Activated naive CD4-positive, alpha-beta T cell treated with Interleukin-2 at 50 U/mL for 16 hours (primary cell): Measurements from ENCODE around the gene MIF4GD.
"Not testable (repeated sequence)": the region's sequence is repeated elsewhere in the genome, so short reads cannot be mapped to it uniquely, and the experiment has no call there.

ENCODE experiments used
- DNase-seq: peaks from one replicate; pipeline ENCODE4 v3.0.0-alpha.2; 2020

MIF4GD gene, protein sequence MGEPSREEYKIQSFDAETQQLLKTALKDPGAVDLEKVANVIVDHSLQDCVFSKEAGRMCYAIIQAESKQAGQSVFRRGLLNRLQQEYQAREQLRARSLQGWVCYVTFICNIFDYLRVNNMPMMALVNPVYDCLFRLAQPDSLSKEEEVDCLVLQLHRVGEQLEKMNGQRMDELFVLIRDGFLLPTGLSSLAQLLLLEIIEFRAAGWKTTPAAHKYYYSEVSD

DNA sequence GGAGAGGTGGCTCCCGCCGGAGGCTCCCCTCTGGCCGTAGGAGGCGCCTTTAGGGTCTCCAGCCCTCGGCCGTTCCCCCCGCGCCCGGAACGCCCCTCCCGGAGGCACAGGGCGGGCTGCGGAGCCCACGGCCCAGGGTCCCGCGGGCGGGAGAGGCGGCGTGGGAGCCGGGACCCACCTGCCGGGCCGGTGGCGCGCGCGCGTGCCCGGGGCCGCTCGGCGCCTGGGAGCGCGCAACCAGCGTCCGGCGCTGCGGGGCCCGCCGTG lies at the start of gene MIF4GD:
MIF4GD (minus strand) TSS at position 266 of the 267 bp plus-strand sequence. CDS start 1,036 bp downstream, outside the sequence.
- DNase-seq, result no peak

DNA sequence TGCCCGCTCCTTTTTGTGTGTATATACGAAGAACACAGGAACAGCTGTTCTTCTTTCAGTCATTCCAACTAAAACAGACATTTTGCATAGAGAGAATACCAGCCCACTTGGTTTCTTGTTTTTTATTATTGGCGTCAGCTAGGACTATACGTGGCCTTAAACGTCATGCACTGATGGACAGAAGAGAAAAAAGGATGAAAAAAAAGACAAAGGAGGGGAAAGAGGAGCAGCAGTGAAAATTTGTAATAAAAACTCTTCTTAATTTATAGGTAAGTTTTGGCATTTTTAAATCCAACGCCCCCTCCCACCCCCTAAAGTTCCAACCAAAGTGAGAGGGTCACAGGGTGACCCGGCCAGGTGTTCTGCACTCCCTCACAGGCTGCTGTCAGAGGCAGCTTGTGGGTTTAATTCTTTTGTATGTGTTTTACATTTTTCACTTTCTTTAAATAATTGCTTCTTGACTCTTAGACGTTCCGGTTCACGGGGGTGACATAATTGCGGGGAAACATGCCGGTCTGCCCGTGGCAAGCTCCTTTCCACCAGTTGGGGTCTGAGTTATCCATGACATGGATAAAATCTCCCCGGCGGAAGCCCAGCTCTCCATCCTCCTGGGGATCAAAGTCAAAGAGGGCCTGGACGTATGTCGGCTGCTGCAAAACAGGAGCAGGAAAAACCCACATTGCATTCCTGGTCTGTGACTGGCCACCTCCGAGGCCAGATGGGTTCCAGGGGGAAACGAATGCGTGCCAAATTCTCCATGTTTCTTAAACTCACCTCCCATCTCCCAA lies 49.1 kb upstream of the MIF4GD start:
- DNase-seq, result no peak

DNA sequence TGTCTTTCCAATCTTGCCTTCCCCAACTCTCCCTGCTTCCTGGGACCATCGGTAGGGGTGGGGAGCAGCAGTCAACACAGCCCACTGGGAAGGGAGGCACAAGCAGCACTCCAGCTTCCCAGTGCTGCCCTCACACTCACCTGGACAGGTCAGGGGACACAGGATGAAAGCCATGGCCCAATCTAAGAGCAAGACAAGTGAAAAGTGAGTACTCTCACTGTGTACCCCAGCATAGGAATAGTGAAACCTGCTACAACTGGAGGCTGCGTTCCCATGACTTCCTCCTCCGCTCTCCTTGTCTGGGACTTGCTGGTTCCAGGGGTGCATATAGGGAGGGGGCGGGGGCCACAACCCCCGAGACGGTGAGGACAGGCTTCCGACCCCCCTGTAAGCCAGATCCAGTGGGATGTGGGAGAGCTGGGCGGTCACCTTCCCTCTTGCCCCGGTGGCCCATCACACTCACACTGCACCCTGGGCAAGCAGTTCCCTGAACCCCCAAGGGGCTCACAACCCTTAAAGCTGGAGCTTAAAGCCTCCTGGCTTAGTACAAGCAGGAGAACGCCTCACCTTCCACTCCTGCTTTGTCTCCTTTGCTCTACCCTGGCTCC lies 47.7 kb upstream of the MIF4GD start:
- no peak for DNase-seq

DNA sequence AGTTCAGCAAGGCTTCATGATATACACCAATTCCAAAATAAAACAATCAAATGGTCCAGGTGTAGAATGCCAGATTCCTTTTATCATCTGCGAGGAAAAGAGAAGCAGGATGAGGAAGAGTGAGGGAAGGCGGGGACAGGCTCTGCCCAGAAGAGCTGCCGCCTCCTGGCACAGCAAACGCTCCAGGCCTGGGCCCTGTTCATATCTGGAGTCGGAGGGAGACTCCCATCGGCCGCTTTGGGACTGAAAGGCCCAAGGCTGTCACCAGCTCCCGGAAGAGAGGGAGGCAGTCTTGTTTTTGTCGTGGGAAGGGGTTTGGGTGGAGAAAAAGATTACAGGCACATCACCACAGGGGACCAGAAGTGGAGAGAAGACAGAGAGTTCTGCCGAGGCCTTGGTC lies 47.2 kb upstream of the MIF4GD start:
- DNase-seq, result no peak

DNA sequence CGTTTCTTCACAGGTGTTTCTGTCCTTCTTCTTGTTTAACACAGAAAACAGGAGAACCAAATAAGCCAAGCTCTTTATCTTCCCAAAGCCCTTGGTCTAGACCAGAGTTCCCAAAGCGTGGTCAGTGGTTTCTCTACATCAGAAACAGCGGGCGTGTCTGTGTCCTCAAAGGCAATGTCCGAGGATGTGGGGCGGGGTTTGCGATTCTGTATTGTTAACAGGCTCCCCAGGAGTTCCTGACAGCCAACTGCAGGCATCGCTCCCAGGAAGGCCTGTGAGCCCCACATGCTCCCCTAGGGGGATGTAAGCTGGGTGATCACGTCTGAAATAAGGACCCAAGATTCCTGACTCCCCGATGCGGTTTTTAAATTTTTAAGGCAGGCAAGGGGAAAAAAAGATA lies 46.6 kb upstream of the MIF4GD start:
- DNase-seq, result no peak

DNA sequence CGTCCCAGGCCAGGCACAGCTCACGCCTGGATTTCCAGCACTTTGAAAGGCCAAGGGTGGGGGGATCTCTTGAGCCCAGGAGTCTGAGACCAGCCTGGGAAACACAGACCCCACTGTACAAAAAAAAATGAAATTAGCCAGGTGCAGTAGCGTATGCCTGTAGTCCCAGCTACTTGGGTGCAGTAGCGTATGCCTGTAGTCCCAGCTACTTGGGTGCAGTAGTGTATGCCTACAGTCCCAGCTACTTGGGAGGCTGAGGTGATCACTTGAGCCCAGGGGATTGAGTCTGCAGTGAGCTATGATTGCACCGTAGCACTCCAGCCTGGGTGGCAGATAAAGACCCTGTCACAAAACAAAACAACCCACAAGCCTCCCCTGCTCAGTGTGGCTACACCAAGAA lies 45.2 kb upstream of the MIF4GD start:
- DNase-seq, result no peak

DNA sequence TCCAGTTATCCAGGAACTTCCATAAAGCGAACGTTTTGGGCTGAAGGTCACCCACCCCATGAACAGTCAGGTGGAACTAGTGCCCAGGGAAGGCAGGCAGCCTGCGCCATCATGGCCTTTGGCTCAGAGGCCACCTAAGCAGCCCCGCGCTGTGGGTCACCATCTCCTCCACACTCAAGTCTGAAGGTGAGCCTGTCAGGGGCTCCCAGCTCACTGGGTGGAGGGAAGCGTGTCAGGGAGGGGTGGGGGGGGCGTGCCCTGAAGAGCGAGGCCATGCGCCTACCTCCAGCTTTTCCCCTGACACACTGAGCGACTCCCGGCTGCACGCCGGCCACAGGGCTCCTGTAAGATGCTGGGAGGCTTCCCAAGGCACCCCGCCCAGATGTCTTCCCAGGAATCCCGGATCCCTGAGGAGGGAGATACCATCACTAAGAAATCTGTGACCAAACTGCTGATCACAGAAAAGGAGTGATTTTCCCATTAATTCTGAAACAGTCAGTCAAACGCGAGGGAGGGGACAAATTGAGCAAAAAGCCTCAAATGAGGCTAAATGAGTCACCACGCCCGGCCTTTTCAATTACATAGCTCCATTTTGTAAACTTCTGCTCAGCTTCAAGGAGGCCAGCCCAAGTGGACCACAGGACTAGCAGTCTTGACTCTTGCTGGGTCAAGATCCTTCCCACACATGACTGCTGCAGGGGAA lies 44.7 kb upstream of the MIF4GD start:
- peak; percentile 12 for DNase-seq

DNA sequence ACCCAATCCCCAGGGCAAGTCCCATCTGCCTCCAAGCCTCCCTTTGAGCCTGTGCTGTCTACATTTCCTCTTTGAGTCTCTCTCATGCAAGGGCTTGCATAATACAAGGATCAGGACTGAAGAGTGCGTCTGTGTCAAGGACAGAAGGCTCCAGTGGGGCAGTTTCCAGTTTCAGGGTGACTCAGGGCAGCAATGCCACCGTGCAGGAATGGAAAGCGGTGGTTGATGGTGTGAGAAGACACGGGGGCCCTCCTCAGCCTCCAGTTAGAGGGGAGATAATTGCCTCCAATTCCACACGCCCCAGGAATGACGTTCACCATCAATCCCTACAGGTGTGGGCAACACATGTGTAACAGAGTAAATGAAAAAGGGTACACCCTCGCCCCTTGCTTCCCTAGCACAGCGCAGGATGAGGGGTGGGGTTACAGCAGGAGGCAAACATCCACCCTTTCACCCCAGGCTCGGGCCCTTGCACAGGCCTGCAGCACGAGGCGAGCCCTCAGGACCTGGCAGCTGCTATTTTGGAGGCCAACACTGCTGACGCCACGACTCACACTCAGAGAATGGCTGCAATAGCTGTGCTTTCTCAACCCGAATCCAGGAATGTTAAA lies 43.0 kb upstream of the MIF4GD start:
- no peak for DNase-seq

DNA sequence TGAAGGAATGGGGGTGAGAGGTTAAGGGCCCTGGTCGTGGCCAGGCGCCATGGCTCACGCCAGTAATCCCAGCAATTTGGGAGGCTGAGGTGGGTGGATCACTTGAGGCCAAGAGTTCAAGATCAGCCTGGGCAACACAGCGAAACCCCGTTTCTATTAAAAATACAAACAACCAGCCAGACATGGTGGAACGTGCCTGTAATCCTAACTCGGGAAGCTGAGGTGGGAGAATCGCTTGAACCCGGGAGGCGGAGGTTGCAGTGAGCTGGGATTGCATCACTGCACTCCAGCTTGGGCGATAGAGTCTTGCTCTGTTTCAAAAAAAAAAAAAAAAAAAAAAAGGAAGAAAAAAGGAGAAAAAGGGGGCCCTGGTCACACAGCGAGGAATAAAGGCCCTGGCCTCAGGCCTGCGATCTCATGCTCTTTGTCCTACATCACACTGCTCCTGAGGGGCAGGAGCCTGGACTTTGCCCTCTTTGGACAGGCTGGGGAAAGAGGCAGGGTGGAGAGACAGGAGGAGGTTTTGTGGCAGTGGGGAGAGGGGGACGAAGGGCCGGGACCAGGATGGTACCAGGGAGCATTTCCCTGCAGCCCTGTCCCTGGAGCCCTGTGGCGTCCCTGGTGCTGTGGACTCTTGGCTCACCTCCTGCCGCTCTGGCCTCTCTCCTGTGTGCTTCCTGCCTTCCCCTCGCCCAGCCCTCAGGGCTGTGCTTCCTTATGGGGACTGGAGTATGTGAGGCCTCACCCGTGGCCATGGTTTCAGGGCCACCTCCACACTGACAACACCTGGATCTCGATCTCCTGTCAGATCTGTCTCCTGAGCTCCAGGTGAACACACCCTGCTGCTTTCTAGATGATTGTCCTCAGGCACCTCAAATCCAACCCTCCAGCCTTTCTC lies 38.0 kb upstream of the MIF4GD start:
- DNase-seq, result no peak

DNA sequence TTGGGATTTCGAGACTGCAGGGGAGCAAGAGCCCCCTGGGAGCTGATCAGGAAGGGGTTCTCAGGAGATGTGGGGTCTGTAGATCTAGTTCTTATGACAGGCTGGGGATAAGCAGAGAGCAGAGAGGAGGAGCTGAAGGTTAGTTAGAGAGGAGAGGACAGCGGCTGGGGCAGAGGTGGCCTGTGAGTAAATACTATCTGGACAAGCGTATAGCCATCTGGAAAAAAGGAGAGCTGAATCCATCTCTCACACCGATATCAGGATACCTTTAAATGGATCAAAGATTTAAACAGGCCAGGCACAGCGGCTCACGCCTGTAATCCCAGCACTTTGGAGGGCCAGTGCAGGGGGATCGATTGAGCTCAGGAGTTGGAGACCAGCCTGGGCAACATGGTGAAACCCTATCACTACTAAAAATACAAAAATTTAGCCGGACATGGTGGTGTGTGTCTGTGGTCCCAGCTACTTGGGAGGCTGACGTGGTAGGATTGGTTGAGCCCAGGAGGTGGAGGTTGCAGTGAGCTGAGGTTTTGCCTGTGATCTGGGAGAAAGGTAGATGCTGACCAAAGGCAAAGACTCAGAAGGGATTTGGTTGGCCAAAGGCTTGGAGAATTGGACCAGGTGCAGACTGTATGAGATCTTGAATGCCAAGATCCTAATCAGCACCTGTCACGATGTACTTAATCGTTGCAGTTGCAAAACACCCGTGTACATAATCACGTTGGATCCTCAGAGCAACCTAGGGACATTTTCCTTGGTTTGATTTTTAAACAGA lies 37.1 kb upstream of the MIF4GD start:
- no peak for DNase-seq

DNA sequence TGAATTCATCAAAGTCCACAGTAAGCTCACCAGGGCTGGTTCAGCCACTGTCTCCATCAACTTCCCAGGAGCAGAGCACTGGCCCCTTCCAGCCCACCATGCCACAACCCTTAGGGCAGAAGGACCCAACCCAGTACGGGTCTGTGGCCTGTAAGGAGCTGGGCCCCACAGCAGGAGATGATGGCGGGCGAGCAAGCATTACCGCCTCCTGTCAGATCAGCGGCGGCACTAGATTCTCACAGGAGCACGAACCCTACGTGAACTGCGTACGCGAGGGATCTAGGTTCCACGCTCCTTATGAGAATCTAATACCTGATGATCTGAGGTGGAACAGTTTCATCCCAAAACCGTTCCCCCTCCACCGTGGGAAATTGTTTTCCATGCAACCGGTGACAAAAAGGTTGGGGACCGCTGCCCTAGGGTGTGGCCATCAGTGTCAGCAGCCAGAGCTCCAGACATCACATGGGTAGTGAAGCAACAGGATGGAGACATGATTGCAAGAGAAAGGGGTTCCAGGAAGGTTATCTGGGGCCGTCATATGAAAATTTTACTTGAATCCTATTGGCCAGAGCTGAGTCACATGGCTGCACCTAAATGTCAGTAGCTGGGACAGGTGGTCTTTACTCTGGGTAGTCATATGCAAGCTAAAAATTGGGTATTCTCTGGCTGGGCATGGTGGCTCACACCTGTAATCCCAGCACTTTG lies 30.6 kb upstream of the MIF4GD start:
- DNase-seq, result no peak

DNA sequence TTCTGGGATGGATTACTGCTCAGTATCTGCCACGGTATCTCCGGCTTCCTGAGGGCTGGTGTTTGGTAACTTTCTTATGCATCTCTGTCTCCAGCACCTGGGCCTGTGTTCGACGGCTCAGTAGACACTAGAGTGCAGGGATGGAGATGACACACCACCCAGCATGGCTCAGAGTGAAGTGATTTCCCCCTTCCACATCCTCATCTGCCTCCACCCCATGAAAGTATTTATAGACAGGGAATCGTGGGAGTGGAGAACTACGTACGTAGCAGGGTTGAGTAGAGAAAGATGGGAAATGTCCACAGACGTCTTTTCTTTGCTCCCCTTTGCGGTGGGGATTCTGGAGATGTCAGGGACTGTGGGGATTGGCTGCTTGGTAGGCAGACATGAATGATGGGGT lies 30.0 kb upstream of the MIF4GD start:
- DNase-seq, result no peak

DNA sequence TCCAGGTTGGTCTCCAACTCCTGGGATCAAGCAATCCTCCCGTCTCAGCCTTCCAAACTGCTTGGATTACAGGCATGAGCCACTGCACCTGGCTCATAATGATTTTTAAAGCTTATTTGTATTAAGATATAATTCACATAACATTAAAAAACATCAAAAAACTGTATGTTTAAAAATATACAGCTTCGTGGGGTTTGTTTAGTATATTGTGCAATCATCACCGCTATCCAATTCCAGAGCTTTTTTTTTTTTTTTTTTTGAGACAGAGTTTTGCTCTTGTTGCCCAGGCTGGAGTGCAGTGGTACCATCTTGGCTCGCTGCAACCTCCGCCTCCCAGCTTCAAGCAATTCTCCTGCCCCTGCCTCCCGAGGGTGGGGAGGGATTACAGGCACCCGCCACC lies 29.2 kb upstream of the MIF4GD start:
- DNase-seq, result no peak

DNA sequence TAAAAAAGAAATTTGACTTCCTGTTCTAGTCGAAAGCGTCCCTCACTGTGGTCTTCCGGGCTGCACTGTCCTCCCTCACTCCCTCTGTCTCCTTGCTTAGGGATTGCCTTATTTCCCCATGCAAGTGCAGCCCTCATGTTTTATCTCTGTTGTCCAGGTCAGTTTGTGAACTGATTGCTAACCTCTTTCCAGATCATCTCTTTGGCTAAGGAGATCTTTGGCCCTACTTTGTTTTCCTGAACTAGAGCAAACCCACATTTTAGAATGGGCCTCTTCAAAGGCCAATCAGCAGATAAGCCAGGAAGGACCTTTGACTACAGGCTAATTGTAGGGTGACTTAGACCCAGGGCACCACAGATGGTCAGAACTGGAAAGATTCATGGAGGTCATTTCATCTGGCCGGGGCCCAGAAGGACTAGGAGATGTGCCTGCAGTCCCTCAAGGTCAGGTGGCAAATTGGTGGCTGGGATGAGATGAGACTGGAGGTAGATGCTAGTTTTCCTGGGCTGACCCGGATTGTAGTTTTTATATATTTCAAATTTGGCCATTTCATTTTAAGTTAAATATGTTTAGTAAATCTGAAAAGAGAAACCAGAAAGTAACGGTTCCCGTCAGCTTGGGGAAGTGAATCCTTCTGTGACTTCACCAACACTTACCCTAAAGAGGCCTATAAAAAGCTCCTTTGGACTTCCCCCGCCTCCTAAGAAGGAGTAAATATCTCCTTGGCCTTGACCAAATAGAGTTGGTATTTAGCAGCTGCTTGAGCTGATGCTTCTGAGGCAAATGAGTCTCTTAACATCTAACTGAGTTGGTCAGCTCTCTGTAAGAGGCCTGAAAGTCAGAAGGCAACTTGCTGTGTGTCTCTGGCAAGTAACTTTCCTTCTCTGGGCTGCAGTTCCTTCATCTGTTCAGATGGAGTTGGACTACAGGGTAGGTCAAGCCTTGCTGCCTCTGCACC lies 24.4 kb upstream of the MIF4GD start:
- DNase-seq, result no peak

DNA sequence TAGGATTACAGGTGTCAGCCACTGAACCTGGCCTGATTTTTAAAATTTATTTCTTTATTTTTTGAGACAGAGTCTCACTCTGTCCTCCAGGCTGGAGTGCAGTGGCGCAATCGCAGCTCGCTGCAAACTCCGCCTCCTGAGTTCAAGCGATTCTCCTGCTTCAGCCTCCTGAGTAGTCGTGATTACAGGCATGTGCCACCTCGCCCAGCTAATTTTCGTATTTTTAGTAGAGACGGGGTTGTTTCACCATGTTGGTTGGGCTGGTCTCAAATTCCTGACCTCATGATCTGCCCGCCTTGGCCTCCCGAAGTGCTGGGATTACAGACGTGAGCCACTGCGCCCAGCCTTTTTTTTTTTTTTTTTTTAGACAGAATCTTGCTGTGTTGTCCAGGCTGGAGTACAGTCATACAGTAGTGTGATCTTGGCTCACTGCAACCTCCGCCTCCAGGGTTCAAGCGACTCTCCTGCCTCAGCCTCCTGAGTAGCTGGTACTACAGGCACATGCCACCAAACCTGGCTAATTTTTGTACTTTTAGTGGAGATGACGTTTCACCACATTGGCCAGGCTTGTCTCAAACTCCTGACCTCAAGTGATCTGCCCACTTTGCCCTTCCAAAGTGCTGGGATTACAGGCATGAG lies 21.9 kb upstream of the MIF4GD start:
- not testable (repeated sequence) for DNase-seq

DNA sequence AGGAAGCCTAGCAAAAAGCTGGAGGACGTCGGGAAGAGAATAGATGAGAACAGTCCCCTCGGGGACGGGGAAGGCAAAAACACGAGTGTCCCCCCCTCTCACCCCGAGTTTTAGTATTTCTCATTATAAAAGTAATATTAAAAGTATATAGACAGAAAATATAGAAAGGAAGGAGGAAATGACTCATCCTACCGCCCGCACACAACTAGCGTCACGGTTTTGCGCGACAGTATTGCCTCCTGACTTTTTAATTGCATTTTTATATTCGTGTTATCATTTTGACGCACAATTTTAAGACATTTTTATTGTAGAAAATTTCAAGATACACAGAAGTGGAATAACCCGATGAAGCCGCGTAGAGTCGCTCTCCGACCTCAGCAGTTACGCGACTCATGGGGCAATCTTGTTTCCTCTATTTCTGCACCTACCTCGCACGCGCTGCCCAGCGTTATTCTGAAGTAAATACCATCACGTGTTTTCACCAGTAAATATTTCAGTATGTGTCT lies 18.9 kb upstream of the MIF4GD start:
- peak; percentile 74 for DNase-seq

DNA sequence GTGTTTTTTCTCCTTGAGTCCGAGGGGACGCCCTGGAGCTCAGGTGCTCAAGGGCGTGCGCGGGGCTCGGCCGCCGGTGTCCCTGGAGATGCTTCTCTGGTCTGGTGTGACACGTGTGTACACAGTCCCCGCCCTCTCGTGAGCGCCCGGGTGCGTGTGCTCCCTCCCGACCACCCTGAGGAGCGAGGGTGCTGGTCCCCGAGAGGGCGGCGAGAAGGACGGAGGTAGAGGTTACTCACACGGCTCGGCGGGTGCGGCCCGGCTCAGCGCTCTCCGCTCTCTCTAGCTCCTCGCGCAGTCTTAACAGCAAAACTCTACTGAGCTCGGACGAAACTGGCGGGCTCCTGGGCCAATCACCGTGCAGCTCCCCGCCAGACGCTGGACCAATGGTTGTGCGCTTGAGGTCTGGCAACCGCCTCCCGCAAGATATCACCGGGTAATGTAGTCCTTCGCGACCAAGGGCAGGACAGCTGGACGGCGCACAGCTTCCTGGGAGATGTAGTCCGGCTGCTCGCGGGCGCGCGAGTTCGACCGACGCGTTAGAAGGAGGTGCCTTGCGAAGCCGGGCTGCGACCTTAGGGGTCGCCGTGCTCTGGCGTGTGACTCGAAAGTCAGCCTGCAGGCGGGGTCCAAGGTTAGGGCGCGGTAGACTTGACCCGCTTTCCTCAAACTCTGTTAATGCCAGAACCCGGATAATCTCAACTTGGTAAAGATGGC lies 18.2 kb upstream of the MIF4GD start, which contains the start of gene SLC25A19:
SLC25A19 (minus strand) TSS at position 319 of the 717 bp plus-strand sequence. CDS start 2,669 bp downstream, outside the sequence.
- peak; percentile 97 for DNase-seq

DNA sequence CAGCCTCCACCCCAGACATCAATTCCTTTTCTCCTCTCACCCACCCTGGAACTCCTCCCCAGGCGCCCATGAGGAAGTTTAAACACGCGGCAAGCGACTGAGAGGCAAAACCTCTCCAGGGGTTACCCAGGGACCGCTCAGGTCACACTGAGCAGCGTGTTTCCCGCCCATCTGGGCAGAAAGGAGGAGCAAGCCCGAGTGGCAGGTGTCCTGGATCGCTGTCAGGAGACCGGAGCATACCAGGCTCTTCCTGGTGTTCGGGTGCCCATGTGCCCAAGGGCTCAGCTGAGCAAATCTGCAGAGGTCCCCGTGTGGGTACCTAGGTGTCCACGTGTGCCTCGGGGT lies 17.7 kb upstream of the MIF4GD start:
- DNase-seq, result no peak
